Esophagus muscularis mucosa (tissue), 3 donors: ENCODE measurements around the gene SNRNP70.

ENCODE experiments used
- CTCF ChIP-seq, 3 experiments: fragments of 200-600 bp in 2 of 3; fragments of 450-650 bp in 1 of 3; sonication (generic) in 2 of 3; IDR thresholded peaks; one replicate each; pipeline ENCODE4 v1.5.1; 2017 to 2019; ENCODE audit warnings: antibody characterized with exemption in 3 of 3, mild to moderate bottlenecking in 2 of 3, moderate library complexity in 1 of 3
- POLR2A ChIP-seq: fragments of 450-650 bp; IDR thresholded peaks from one replicate; pipeline ENCODE4 v1.6.1; 2017; ENCODE audit warnings: antibody characterized with exemption, moderate library complexity, mild to moderate bottlenecking, low read depth
- POLR2AphosphoS5 ChIP-seq, 2 donors: sonication (generic); formaldehyde crosslinking; IDR thresholded peaks; one replicate each; pipeline ENCODE4 v1.6.1; 2017; ENCODE audit warnings: antibody characterized with exemption in 2 of 2

GRCh38 chr19:49149652-49150105, 64.4 kb downstream of the SNRNP70 start:
- TF ChIP-seq POLR2A: no peak
- no peak for TF ChIP-seq CTCF (IDR thresholded peaks at IDR 0.05)
- TF ChIP-seq POLR2AphosphoS5 (IDR thresholded peaks at IDR 0.05): no peak
